Measurements from ENCODE around the gene SLC6A11. TPM values are rescaled to one million over a fixed set of nuclear protein-coding genes. Genes with fewer than 3 reads are reported as not detected.

SLC6A11 gene
- total RNA-seq, 4 donors from 2014 or later: not detected

DNA sequence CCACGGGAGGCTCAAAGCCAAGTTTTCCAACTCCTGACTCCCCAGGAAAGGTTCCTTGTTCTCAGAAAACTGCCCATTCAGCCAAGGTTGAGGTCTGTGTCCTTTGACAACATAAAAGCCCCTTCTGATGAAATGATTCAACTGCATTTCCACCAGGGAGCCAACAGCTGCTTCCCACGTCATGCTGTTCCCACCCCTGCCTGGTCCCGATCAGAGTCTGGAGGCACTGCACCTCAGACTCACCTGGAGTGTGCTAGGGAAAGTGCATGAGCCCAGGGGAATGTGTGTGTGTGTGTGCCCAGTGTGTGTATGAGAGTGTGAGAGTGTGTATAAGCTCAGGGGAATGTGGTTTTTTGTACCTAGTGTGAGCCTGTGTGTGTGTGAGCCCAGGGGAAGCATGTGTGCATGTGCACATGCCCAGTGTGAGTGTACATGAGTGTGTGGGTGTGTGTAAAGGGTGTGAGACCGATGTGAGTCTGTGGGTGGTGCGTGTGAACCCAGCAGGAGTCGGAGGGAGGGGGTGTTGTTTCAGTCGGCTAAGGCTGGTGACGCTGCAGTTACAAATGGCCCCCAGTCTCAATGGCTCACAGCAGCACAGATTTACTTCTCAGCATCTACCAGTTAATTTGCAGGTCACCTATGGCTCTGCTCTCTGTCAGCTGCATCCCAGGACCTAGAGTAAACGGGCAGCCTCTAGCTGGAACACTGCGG lies 156.2 kb downstream of the SLC6A11 start:
- WGBS, 2 donors: 22 to 36% methylated on average over 10 of the region's 10 CpGs
- no peak for DNase-seq
- no peak for TF ChIP-seq POLR2A (IDR thresholded peaks at IDR 0.05)
- TF ChIP-seq, protein P1, sequence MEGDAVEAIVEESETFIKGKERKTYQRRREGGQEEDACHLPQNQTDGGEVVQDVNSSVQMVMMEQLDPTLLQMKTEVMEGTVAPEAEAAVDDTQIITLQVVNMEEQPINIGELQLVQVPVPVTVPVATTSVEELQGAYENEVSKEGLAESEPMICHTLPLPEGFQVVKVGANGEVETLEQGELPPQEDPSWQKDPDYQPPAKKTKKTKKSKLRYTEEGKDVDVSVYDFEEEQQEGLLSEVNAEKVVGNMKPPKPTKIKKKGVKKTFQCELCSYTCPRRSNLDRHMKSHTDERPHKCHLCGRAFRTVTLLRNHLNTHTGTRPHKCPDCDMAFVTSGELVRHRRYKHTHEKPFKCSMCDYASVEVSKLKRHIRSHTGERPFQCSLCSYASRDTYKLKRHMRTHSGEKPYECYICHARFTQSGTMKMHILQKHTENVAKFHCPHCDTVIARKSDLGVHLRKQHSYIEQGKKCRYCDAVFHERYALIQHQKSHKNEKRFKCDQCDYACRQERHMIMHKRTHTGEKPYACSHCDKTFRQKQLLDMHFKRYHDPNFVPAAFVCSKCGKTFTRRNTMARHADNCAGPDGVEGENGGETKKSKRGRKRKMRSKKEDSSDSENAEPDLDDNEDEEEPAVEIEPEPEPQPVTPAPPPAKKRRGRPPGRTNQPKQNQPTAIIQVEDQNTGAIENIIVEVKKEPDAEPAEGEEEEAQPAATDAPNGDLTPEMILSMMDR (IDR thresholded peaks at IDR 0.05): no peak
- H3K27ac ChIP-seq: no peak overlapping the region
- H3K9me3 ChIP-seq: no peaks in the 10 kb centered on the region
- intact Hi-C loops (cut with DNase I): no loop called here
- H3K27me3 ChIP-seq: peaks cover 3% of the 10 kb centered on the region
- no peaks in the 10 kb centered on the region for H3K4me1 ChIP-seq
- H3K36me3 ChIP-seq: no peaks in the 10 kb centered on the region
- no peak overlapping the region for H3K4me3 ChIP-seq (replicated peaks in 1 of 3)

DNA sequence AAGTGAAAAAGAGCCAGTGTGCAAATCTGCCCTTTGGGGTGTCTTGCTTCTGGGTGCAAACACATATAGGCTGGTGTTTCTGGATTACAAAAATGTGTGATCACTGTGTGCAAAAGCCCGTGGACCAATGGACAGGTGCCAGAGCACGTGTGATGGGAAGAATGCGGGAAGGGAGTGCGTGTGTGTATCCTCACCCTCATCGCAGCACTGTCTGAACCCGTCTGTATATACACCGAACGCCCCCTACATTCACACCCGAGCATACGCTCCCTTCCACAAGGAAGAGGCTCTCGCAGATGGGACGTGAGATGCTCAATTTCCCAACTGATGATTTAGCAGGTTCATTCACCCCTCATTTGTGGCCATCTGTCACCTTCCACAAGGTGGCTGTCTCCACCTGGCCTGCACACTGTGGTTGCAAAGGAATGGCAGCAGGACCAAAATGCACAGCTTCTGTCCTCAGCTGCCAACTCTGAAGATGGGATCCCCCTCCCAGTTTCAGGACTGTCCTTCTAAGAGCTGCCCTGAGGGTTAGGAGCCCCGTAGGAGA lies 157.1 kb downstream of the SLC6A11 start:
- H3K4me3 ChIP-seq (replicated peaks in 1 of 3): no peak overlapping the region
- no peaks in the 10 kb centered on the region for H3K4me1 ChIP-seq
- 61 to 74% methylated on average over 13 of the region's 13 CpGs for WGBS, 2 donors
- no peak overlapping the region for H3K27ac ChIP-seq
- H3K27me3 ChIP-seq: peaks cover 3% of the 10 kb centered on the region
- DNase-seq: no peak
- no peaks in the 10 kb centered on the region for H3K36me3 ChIP-seq
- intact Hi-C loops (cut with DNase I): no loop called here
- TF ChIP-seq, protein P1 (IDR thresholded peaks at IDR 0.05): no peak
- TF ChIP-seq POLR2A (IDR thresholded peaks at IDR 0.05): no peak
- no peaks in the 10 kb centered on the region for H3K9me3 ChIP-seq

DNA sequence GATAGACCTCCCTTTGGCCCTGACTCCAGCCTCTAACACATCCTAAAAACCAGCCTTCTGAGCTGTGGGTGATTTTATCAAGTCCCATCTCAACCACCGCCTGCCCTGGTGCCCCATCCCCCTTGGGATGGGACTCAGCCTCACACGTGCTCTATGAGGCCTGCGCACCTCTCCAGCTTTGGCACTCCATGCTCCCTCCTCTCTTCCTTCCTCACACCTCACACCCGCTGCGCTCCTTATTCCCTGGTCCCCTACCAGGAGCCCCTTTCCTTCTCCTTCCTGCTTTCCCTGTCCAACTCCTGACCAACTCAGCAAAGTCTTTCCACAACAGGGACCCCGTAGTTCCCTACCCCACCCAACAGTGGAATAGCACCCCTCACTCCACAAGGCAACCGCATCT lies 158.1 kb downstream of the SLC6A11 start:
- Histone ChIP-seq H3K27me3 (peaks cover 3% of the 10 kb centered on the region), H3K27ac (no peak overlapping the region), H3K4me1 (no peaks in the 10 kb centered on the region), H3K36me3 (no peaks in the 10 kb centered on the region), H3K4me3 (replicated peaks in 1 of 3) (no peak overlapping the region), H3K9me3 (no peaks in the 10 kb centered on the region)
- intact Hi-C loops (cut with DNase I): no loop called here
- DNase-seq: no peak
- 79 to 83% methylated on average over 7 of the region's 7 CpGs for WGBS, 2 donors
- TF ChIP-seq, protein P1 (IDR thresholded peaks at IDR 0.05): no peak
- no peak for TF ChIP-seq POLR2A (IDR thresholded peaks at IDR 0.05)

DNA sequence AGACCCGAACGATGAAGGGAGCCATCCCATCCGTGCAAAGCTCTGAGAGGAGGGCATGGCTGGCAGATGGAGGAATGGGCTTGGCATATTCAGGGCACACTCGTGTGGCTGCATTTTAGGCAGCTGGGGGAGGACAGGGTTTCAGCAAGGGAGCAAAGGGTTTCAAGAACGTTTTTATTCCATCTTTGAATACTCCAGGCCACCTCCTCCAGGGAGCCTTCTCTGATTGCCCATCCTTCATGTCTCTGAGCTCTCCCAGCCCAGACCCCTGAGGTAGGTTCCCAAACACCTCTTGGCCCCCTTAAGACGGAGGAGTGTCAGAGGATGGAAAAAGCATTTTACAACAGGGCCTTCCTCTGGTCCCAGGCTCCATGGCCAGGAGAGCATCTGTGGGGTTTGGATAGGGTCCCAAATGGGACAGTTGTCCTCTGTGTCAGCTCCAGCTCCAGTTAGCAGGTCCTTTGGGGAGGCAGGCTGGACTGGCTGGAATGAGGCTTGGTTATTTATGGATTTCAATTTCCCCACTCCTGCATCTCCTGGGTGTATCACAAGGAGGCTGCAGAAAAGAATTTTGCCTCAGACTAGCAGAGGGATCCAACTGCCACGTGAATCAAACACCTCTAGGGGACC lies 158.8 kb downstream of the SLC6A11 start:
- intact Hi-C loops (cut with DNase I): no loop called here
- Histone ChIP-seq H3K27ac (no peak overlapping the region), H3K4me3 (replicated peaks in 1 of 3) (no peak overlapping the region), H3K27me3 (peaks cover 3% of the 10 kb centered on the region), H3K36me3 (no peaks in the 10 kb centered on the region), H3K4me1 (no peaks in the 10 kb centered on the region), H3K9me3 (no peaks in the 10 kb centered on the region)
- DNase-seq: no peak
- no peak for TF ChIP-seq POLR2A (IDR thresholded peaks at IDR 0.05)
- TF ChIP-seq, protein P1 (IDR thresholded peaks at IDR 0.05): no peak
- 68 to 73% methylated on average over 7 of the region's 7 CpGs for whole genome bisulfite sequencing, 2 donors

DNA sequence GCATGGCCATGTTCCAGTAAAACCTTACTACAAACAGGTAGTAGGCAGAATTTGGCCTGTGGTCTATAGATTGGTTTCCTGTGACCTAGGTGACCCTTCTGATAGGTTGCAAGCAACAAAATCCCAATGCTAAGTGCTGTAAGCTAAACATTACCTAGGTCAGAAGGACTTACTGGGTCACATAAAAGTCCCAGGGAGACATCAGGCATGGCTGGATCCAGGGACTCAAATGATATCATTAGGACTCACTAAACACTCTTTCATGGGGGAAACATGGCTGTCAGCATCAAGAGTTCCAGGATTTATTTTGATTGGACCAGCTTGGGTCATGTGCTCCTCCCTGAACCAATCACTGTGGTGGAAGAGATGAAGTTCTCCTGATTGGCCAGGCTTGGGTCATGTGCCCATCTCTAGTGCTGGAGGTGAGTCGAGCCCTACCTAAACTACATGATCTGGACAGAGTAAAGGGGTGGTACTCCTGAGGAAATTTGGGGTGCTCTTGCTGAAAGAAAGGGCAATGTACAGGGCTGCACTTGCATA lies 159.7 kb downstream of the SLC6A11 start:
- no peak overlapping the region for H3K27ac ChIP-seq
- WGBS, 2 donors: 86 to 100% methylated on average over 1 of the region's 1 CpG
- no peak for DNase-seq
- no peak overlapping the region for H3K4me3 ChIP-seq (replicated peaks in 1 of 3)
- no peaks in the 10 kb centered on the region for H3K9me3 ChIP-seq
- H3K36me3 ChIP-seq: no peaks in the 10 kb centered on the region
- intact Hi-C loops (cut with DNase I): no loop called here
- TF ChIP-seq, protein P1 (IDR thresholded peaks at IDR 0.05): no peak
- no peak for TF ChIP-seq POLR2A (IDR thresholded peaks at IDR 0.05)
- no peaks in the 10 kb centered on the region for H3K4me1 ChIP-seq
- peaks cover 3% of the 10 kb centered on the region for H3K27me3 ChIP-seq
